ENCODE measurements around the gene NANS.
"Not testable (repeated sequence)": the region's sequence is repeated elsewhere in the genome, so short reads cannot be mapped to it uniquely, and the experiment has no call there.

NANS gene

GRCh38 chr9:98076514-98076890 is 20.0 kb downstream of the NANS start:
- not testable (repeated sequence) for DNase-seq (ENCODE audit: low read depth, low spot score)

DNA sequence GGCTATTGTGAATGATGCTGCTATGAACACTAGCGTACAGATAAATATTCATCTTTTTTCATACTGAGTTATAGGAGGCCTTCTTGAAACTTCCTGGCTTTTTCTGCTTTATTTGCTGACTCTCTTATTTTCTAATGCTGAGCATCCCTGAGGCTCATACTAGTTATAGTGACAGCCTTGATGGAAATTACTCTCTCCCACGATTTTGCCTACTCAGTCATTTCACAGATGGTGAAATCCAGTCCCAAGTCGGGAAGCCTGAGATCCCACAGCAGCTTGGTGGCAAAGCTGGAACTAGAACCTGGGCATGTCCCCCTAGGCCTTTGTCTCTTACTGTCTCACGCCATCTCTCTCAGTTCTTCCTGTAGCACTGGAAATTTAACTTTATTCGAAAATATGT is 22.4 kb downstream of the NANS start:
- no peak for DNase-seq (ENCODE audit: low read depth, low spot score)

DNA sequence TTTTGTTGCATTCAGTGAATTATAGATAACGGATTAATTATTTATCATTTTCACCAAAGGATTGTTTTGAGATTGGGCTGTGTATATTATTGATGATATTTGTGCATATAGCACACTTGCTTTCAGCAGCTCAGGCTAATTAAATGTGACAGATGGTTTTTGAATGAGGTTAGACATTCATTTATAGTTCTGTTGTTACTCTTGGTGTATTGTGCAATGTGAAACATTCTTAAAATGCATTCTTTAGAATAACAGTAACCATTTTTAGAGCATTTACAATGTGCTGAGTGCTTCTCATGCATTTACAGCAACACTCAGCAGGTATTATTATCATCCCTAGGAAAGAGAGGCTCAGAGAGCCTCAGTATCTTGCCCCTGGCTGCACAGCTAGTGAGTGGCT is 23.8 kb downstream of the NANS start:
- no peak for DNase-seq (ENCODE audit: low read depth, low spot score)

DNA sequence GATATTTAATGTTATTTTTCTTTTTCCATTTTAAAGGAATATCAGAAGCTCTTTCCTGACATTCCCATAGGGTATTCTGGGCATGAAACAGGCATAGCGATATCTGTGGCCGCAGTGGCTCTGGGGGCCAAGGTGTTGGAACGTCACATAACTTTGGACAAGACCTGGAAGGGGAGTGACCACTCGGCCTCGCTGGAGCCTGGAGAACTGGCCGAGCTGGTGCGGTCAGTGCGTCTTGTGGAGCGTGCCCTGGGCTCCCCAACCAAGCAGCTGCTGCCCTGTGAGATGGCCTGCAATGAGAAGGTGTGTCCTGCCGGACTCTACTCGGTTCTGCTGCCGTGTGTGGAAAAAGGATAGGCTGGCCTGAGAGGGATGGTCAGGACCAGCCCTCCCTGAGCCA is 24.2 kb downstream of the NANS start:
- DNase-seq (ENCODE audit: low read depth, low spot score) = no peak

DNA sequence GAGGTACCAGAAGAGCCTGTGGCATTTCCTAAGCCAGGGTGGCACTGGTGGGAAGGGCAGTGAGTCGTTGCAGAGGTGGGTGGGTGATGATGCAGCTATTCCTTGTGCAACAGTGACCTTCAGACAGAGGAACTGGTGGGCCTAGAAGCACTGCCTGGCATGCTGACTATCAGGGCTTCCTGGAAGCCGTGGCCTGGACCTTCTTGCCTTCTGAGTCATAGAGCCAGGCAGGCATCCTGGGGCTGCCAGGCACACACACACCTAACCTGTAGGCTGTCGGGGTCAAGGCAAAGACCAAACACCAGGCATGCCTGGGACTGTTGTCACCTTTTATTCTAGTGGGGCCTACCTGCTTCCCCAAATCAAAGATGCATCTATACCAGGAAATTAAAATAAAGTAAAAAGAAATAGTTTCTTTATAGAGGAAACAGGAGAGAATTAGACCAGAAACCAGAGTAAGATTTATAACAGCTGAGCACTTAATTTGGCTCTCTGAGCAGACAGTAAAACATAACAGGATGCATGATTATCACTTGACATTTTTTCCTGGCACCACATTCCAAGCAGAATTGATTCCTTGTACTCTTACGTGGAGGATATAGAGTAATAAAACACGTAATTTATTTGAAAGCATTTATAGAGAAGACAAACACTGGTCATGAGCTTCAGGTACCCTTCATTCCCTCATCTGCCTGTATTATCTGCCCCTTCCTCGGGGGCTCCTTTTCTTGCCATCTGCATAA is 25.1 kb downstream of the NANS start:
- no peak for DNase-seq (ENCODE audit: low read depth, low spot score)

DNA sequence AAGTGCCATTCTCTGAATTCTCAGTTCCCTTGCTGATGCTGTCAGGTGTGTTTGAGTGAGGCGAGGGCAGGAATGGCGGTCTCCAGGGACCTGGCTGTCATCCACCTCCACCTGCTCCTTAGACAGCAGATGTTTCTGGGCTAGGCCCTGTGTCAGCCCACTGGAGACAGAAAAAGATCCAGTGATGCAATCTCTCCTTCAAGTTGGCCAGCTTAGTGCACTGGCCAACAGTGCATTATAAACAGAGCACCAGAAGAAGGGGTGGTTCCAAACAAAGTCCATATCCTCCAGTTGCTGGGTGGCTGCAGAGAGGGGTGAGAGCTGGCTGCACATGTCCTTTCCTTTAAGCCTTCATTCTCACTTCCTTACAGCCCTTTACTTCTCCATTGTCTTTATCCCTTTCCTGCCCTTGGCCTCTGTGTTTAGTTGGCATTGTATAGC is 26.5 kb downstream of the NANS start:
- DNase-seq (ENCODE audit: low read depth, low spot score) = no peak

- no peak for DNase-seq (ENCODE audit: low read depth, low spot score)
These were observed 27.1 kb downstream of the NANS start for GRCh38 chr9:98083566-98084183.

- no peak for DNase-seq (ENCODE audit: low read depth, low spot score)
These were observed 27.9 kb downstream of the NANS start for GRCh38 chr9:98084396-98084795.

- no peak for DNase-seq (ENCODE audit: low read depth, low spot score)
These were observed 28.5 kb downstream of the NANS start for GRCh38 chr9:98085058-98085457.

DNA sequence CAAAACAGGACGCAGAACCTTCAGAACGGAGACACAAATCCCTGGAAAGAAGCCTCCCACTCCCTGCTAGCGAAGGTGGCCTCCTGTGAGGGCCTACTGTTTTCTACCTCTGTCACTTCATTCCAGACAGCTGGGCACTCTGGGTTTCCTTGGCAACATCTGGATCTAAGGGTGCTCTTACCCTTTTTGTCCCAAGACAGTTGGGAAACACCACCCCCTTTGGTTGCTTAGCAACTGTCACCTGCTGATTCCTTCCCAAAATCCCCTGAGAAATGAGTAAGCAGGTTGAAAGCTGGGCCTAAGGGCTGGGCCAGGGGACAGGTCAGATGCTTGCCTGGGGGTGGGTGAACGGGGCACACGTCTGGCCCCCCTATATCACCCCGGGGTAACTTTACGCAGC is 29.4 kb downstream of the NANS start:
- no peak for DNase-seq (ENCODE audit: low read depth, low spot score)

DNA sequence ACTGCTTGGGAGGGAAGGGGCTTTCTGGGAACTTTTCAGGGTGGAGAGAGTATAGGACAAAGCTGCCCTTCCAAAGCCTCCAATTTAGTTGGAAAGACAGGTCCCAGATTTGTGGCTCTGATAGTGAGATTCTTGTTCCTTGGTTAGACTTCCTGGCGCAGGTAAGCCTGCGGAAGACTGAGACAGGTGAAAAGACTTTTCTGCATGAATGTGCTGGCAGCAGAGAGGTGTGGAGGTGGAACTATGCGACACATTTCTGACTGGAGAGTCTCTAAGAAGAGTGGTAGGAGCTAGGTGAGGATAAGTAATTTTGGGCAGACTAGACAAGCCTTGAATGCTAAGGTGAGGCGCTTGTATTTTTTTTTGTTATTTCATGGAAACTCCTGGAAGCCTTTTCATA is 29.9 kb downstream of the NANS start:
- no peak for DNase-seq (ENCODE audit: low read depth, low spot score)

- no peak for DNase-seq (ENCODE audit: low read depth, low spot score)
These were observed 31.2 kb downstream of the NANS start for GRCh38 chr9:98087420-98088354.

DNA sequence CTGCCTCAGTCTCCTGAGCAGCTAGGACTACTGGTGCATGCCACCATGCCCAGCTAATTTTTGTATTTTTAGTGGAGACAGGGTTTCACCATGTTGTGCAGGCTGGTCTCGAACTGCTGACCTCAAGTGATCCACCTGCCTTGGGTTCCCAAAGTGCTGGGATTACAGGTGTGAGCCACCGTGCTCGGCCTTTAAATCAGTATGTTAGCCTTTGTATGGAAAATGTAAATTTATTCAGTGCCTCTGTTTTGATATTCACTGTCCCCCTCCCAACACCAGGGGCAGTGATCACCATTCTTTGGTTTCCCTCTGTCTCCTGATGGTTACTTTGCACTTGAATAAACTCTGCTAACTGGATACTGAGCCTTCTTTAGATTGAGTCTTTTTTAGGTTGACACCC is 34.1 kb downstream of the NANS start:
- DNase-seq (ENCODE audit: low read depth, low spot score) = not testable (repeated sequence)

DNA sequence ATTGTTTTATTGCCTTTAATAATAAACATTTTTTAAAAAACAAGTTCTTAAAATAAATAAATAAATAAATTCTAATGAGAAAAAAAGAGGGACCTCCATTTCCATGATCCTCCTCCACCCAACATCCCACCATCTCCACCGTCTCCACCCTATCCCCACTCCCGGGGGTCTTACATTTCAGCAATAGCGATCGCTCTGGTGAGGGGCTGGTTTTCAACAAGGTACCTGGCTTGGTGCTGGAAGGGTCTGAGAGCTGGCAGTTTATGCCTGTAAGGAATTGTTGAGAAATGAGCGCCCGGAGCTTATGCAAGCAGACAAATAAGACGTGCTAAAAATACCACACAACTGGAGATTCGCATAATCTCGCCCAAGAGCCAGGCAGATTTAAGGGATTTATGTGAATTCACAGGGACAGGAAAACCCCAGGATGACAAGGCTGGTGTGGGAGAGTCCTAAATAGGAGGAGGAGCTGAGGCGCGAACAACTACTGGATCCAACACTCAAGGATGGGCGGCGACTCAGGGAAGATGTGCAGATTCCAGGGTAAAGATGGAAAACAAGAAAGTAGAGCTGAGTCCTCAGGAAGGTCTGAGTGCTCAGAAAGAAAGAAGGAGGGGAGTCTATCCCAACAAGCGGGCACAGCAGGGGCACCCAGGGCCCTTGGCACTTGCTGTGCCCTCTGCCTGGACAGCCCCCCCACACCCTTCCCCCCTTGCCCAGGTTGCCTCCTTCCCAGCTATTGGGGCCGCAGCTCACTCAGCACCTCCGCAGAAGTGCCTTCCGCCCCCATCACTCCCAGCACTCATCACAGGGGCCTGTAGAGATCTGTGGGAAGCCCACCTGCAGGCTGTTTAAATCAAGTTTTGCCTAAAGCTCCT is 35.4 kb downstream of the NANS start:
- DNase-seq (ENCODE audit: low read depth, low spot score) = no peak

GRCh38 chr9:98092613-98092931 is 36.0 kb downstream of the NANS start:
- DNase-seq (ENCODE audit: low read depth, low spot score) = no peak

DNA sequence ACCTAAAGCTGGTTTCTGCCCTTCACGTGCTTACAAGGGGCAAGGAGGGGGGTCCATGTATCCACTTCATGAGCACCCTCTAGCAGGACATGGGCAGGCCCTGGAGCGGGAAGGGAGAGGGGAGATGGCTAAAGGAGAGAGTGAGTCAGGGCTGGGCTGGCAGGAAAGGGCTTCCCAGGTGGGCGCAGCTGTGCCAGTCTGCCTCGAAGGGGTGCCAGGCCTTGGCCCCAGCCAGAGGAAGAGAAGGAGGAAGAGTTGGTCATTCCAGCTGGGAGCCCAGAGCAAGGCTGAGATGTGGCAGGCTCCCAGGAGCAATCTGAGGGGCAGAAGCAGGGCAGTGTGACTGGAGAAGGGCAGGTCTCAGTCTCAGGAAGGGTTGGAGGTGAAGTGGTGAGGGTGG is 37.8 kb downstream of the NANS start:
- no peak for DNase-seq (ENCODE audit: low read depth, low spot score)

DNA sequence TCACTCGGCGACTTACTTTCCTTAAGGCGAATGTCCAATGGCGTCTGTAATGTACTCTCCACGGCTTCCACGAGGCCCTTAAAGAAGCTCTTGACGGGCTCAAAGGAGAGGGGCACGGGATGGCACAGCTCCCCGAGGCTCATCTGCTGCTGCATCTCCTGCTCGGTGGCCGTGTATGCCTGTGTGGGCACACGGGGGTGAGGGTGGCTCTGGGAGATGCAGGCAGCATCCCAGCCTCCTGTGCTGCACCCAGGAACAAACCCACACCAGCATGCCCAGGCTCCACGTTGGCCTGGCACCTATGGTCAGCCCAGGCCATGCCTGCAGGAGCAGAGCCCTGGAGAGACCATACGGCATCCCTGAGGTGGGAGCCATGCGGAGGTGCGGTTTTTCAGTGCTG is 38.3 kb downstream of the NANS start:
- DNase-seq (ENCODE audit: low read depth, low spot score) = no peak

DNA sequence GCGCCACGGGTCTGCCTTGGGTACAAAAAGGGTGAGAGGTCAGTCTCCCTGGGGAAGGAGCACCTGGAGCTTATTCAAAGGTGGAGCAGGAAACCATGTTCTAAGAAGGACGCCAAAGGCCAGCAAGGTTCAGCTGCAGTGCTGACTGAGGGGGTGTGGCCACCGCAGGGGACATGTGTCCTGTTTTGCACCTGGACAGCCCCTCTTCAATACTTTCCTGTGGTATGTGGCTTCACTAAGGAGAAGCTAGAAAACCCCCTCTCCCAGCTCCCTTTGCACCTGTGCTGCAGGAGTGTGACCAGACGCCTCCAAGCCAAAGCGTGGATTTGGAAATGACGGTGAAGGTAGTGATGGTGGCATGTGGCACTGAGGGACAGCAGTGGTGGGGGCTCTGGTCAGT is 38.9 kb downstream of the NANS start:
- no peak for DNase-seq (ENCODE audit: low read depth, low spot score)

- no peak for DNase-seq (ENCODE audit: low read depth, low spot score)
These were observed 39.6 kb downstream of the NANS start for GRCh38 chr9:98096091-98096490.

- no peak for DNase-seq (ENCODE audit: low read depth, low spot score)
These were observed 41.3 kb downstream of the NANS start for GRCh38 chr9:98097836-98098235.

- DNase-seq (ENCODE audit: low read depth, low spot score) = no peak
These were observed 42.8 kb downstream of the NANS start for GRCh38 chr9:98099346-98099745.

GRCh38 chr9:98099898-98100297 is 43.4 kb downstream of the NANS start:
- DNase-seq (ENCODE audit: low read depth, low spot score) = no peak

All from brain pericyte (primary cell).